GM12874 (cell line): ENCODE results near the gene OCIAD2.

Experiments used
- CTCF ChIP-seq: IDR thresholded peaks from 2 replicates; pipeline ENCODE4 v1.5.1; 2011; ENCODE audit warnings: low read depth, mild to moderate bottlenecking, control low read depth, low read length, moderate library complexity; ENCODE audit not compliant: insufficient read depth

Gene OCIAD2, protein sequence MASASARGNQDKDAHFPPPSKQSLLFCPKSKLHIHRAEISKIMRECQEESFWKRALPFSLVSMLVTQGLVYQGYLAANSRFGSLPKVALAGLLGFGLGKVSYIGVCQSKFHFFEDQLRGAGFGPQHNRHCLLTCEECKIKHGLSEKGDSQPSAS

GRCh38 chr4:48906206-48907173 is at the start of gene OCIAD2:
Gene OCIAD2 (minus strand): TSS chr4:48906774. CDS start chr4:48904549, 2,225 bp downstream.
- TF ChIP-seq CTCF, result 0 out of 2 replicates have a peak, but pooled peaks have one; percentile 20

DNA sequence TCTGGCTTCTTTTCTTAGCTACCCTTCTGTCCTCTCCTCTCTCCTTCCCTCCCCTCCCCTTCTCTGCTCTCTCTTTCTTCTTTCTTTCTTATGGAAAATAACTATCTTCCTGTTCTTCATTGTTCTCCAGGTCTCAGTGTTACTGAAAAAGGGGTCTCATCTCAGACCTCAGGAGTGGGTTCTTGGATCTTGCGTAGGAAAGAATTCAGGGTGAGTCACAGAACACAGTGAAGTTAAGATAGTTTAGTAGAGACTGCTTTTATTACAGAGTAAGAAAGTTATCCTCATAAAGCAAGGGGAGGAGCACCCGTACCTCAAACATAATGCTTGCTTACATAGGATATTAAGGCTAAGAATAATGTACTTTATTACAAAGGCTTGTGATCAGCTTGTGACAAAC is 47.7 kb upstream of the OCIAD2 start:
- TF ChIP-seq CTCF, result no peak

DNA sequence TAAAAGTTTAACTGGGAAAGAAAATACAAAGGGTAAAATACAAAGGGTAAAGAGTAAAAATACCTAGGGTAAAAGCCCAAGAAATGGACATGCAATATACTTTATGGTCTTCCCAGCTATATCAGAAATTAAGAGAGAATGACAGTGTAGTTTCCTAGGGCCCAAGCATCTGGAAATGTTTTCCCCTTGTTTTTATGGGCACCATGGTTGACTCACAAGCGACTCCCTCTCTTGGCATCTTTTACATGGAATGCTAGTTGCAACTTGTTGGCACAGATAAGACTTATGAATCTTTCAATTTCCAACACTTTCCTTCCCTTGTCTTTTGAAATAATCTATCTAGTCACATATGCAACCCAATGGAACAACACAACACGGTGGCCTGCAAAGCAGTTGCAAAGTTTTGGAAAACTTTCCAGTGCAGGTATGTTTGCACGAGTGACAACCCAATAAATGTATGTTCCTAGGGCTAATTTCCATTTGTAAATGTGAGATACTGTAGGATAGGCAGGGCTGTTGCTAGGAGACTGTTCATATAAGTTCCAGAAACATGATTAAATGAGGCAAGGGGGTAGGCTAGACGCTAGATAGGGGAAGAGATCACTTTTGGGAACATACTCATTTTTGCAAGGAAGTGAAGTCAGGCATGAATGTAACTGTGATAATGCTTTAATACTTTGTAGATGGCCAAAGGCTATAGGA is 43.1 kb upstream of the OCIAD2 start:
- no peak for TF ChIP-seq CTCF

DNA sequence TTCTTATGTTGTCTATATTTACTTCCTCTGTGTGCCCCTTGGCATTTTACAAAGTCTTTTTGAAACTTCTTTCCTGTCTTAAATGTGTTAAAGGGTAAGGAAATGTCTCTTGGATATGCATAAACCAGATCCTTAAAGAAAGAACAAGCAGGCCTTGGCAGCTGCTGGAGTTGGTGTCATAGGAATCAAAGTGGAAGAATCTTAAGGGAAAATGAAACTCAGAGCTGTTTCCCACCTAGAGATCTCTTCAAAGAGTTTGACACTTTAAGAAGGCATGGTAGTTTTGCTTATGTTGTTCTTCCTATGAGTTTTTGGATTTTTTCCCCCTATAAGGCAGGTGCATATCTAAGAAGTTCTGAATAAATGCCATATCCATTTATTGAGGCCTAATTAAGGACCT is 42.5 kb upstream of the OCIAD2 start:
- TF ChIP-seq CTCF, result no peak

GRCh38 chr4:48947731-48948130 is 41.2 kb upstream of the OCIAD2 start:
- no peak for TF ChIP-seq CTCF

DNA sequence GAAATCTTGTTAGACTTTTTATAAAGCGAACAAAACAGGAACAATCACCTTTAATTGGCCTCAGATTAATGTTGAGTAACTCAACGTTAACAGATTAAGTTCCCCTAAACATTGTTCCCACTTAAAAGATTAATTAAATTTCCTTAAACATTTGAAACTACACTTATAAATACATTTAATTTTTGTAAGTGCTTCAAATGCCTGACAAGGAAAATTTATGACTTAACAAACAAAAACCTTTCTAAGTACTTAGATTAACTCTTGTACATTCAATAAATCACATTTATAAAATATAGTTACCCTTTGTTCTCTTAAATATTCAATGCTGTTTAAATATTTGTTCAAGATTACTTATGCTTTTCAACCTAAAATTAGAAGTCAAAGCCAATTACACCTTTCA is 39.4 kb upstream of the OCIAD2 start:
- no peak for TF ChIP-seq CTCF

DNA sequence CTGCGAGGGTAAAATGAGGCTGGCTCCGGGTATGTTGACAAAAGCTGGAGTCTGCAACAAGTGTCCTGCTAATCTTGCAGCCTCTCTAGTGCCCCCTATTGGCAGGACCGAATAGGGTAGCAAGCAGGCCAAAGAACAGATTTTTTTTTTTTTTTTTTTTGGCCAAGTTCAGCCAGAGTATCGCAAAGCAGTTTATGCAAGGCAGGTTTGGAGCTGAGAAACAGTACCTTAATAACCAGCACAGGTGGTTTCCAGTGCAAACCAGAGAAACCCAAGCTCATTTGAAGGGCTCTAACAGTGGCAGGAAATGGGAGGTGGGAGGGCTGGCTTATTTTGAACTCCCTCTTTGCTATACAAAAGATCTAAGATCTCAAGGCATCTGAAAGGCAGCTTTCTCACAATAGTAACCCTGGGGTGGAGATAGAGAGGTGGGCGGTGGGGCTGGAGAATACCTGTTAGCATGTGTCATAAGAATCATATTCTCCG is 38.2 kb upstream of the OCIAD2 start:
- TF ChIP-seq CTCF, result peak; percentile 72
